ENCODE measurements around the gene HMGN3.

HMGN3 gene

DNA sequence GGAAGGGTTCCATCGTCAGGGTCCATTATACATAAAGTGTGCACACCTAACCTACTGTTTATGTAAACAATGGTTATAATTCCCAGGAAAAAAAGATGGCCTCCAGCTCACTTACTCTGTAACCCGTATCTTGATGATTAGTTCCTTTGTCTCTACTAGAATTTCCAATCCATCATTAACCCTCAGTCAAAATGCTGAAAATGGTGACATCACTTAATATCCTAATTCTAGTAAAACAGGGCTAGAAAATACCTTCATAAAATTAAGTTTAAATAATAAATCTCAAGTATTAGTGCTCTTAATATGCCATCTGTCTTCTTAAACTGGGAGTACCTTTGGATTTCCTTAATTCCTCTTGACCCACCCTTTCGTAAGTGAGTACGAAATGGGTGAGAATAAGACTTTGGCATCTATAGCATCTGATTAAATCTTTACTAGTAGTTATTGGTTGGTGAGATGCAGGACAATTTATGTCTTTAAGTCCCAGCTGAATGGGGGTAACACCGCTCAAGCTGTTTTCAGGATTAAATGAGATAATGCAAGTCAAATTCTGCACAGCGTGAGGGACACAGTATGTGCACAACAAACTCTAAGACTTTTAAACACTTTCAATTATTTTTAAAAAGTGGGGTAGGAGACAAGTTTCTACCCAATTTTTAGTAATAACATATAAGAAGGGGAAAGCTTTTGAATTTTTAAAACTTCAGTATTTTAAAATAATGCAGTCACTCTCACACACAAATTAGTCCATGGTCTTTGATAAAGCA is 1.6 kb downstream of the HMGN3 start:
- DNase-seq (ENCODE audit: low read depth): no peak

DNA sequence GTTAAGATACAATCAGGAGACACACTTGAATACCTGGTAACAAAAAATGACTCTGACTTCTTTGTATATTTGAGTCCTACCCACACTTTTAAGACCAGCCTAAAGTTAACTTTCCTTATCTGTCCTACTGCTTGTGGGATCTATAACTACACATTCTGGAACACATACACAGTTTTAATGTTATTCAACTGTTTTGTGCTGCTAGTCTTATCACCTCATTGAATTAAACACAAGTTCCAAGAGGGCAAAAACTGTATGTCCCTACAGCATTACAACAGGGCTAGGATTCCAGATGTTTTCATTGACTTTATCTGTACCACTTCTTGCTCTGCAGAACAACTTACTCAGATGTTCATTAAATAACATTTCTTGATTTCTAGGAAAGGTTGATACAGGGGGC is 2.8 kb downstream of the HMGN3 start:
- no peak for DNase-seq (ENCODE audit: low read depth)

GRCh38 chr6:79231101-79231500 is 3.4 kb downstream of the HMGN3 start:
- no peak for DNase-seq (ENCODE audit: low read depth)

GRCh38 chr6:79230149-79230548 is 4.3 kb downstream of the HMGN3 start:
- DNase-seq (ENCODE audit: low read depth): no peak

GRCh38 chr6:79227445-79227844 is 7.0 kb downstream of the HMGN3 start:
- no peak for DNase-seq (ENCODE audit: low read depth)

DNA sequence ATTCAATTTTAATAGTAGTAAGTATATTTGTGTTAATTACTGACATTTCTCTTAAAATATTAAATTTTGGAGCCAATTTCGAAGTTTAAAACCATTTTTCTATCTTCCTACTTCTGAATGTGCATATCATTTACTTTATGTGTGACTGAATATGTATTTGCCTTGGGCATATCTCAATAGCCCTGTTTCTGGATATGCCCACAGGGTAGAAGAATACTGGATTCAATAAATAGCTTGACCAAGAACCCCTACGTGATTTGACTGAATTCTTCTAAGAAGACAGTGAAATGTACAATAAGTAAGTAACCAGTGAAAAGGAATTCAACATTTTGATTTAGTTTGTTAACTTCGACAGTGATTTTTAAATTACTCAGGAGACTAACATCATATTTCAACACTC is 7.8 kb downstream of the HMGN3 start:
- DNase-seq (ENCODE audit: low read depth): no peak

DNA sequence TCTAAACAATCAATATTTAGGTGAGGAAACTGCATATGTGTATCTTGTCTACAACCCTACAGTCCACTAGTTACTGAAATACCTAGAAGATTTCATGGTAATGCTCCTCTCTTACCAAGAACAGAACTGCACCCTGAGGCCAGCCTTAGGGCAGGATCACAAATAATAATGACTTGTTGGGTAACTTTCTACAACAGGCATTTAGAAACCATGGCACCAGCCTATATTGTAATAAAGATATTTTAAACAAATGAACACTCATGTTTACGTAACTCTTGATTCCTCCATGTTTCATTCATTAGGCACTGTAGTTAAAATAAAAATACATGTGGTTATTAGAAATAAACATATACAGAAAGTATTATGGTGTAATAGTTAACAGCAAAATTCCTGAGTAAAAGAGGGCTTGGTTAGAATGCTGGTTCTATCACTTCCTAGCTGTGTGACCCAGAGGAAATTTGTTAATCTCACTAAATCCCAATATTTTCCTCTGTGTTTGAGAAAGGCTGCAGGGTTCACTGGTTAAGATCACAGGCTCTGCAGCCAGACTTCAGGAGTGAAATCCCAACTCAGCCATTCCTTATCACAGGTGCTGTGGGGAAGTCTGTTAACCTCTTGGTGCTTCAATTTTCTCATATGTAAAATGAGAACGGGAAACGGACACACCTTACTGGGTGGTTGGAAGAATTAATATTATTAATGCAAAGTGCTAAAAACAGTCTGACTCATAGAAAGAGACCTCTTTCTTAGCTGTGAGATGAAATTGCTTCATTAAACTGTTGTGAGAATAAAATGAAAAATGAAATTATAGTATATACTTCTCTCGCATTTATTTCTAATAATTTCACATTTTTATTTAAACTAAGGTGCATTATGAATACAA is 8.5 kb downstream of the HMGN3 start:
- DNase-seq (ENCODE audit: low read depth): no peak

- no peak for DNase-seq (ENCODE audit: low read depth)
Observed at GRCh38 chr6:79223611-79224404, 10.7 kb downstream of the HMGN3 start.

DNA sequence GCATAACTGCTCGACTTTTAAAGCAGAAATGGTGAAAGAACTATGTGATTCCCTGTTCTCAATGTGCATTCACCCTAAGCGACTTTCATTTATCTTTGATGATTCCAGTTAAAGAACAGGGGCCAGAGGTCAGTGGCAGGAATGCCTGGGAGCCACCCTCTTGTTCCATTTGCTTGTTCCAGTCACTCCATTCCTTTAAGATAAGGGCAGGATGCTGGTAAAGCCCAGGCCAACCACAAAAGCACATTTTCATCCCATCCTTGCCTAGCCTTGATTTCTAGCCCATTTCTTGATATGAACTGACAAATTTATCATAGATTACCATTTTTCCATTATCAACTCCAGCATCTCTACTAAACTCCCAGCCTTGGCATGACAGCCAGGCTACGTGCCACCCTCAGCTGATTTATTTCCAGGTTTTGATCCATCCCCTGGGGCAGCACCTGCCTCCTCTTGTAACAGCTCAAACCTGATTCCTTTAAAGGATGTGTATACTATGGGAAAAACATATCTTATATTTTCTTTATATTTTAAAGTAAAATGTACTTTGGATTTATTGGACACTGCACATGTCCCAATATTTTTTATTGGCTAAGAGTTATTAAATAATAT is 19.2 kb downstream of the HMGN3 start:
- no peak for DNase-seq (ENCODE audit: low read depth)

- DNase-seq (ENCODE audit: low read depth): no peak
Observed at GRCh38 chr6:79212859-79213258, 21.6 kb downstream of the HMGN3 start.

GRCh38 chr6:79208816-79209215 is 25.7 kb downstream of the HMGN3 start:
- no peak for DNase-seq (ENCODE audit: low read depth)

- DNase-seq (ENCODE audit: low read depth): no peak
Observed at GRCh38 chr6:79203753-79204253, 30.7 kb downstream of the HMGN3 start.

GRCh38 chr6:79202556-79202955 is 31.9 kb downstream of the HMGN3 start:
- no peak for DNase-seq (ENCODE audit: low read depth)

GRCh38 chr6:79201983-79202382 is 32.5 kb downstream of the HMGN3 start:
- DNase-seq (ENCODE audit: low read depth): no peak

GRCh38 chr6:79201143-79201542 is 33.3 kb downstream of the HMGN3 start:
- DNase-seq (ENCODE audit: low read depth): no peak

DNA sequence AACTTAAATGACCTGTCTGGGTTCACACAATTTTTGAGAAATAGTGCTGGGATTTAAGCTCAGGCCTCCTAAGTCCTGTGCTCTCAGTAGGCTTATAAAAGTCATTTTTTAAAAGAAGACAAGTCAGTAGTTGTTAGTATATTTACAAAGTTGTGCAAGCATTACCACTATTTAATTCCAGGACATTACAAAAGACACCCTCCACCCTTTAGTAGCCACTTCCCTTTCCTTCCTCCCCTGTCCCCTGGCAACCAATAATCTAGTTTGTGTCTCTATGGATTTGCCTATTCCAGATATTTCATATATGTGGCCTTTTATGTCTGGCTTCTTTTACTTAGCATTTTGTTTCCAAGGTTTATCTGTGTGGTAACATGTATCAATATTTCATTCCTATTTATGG is 37.6 kb downstream of the HMGN3 start:
- no peak for DNase-seq (ENCODE audit: low read depth)

GRCh38 chr6:79193971-79194370 is 40.5 kb downstream of the HMGN3 start:
- DNase-seq (ENCODE audit: low read depth): no peak

DNA sequence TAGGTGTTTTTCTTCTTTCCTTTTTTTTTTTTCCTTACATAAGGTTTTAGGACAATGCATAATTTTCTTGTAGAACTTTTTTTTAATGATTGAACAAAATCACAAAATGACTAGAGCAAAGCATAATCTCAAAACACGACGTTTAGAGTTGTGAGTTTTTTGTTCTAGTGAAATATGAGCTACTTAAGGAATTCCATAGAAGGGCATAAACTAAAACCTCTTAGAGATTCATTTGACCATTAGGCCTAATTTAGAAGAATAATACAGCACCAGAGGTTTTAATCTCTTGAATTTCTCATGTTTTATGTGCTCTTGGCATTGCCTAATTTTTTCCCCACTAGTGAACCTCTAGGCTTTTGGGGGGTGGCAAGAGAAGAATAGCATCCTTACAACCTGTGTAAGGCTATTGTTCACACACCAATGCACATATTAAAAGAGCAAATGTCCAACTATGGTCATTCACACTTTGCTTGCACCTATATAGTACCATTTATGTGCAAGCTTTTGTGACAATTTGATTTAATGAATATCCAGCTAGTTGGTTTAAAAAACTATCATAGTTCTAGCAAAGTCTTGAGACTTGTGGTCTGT is 44.6 kb downstream of the HMGN3 start:
- no peak for DNase-seq (ENCODE audit: low read depth)

- DNase-seq (ENCODE audit: low read depth): no peak
Observed at GRCh38 chr6:79188885-79189480, 45.5 kb downstream of the HMGN3 start.

DNA sequence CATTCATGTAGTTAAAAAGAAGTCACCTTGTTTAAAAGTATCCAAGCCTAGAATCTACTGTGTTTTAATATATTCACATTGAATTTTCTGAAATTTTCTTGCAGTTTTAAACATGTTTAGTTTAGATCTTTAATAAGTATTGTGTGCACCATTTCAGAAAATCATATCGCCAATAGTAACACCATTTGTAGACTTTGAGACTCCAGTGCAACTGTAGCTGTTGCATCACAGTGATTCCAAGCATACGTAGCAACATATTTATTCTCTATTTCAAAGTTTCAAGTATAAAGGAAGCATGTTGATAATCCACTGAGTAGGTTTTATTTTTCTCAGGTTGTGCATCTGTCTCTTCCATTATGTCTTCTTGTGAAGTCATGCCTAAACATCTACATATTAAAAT is 46.4 kb downstream of the HMGN3 start:
- DNase-seq (ENCODE audit: low read depth): no peak

DNA sequence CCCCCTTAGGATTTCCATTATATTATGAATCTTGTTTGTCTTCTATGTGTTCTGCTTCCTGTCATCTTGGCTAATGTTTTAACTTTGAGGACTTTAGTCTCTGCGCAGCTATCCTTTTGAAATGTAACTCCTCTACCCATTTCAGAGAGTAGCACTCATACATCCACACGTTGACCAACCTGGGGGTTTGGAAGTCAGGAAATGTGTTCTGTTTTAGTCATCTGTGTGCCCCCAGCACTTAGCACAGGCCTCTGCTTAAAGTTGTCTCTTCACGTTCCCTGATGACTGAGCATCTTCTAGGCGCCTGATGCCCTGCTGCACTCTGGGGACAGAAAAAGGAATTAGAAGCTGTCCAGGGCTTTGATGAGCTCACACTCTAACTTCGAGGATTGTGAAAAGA is 47.9 kb downstream of the HMGN3 start:
- no peak for DNase-seq (ENCODE audit: low read depth)

Measured in CMK (cell line).